NCI-H2029 treated with DMSO at 0.1 percent for 48 hours (cell line): ENCODE results near the gene FAM120B.
A peak's percentile ranks its signal among the peaks of the same experiment; 100 is the strongest.

Experiments used
- DNase-seq: peaks from one replicate; lab custom pipeline; 2025; lab: John Stamatoyannopoulos, UW

The FAM120B gene

GRCh38 chr6:170444056-170444591 is 137.6 kb downstream of the FAM120B start:
- peak; percentile 43 for DNase-seq

DNA sequence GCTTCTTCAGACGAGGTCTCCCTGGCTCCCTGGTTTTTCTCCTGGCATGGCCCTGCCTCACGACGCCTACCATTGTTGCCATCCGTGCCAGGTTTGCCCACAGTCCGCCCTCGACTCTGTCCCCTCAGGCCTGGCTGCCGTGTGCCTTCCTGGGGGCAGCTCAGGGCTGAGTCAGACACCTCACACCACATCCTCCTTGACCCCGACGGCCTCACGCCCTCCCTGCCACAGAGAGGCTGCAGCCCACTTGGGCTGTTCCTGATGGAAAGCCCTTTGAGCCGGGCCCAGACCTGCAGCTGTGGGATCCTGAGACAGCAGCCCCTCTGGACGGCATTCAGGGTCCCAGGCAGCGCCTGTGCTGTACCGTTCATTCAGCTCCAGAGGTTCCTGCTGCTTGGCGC is 138.3 kb downstream of the FAM120B start:
- DNase-seq, result no peak

DNA sequence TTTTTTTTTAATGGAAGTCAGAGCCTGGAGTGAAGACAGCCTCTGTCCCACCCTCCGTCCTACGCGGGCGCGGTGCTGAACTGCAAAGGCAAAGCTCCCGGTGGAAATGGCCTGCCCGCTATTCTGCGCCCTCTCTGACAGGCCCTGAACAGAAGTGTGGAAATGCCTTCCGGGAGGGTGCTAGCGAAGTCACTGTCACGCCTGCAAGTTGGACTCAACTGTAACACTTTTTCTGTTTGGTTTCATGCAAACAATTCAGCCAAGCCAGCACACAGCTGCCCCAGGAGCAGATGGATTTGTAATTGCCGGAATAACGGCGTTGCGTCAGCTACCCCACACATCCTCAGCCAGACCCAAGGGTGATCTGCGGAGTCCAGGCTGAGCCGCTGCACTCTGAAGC is 138.9 kb downstream of the FAM120B start:
- no peak for DNase-seq

GRCh38 chr6:170445971-170446370 is 139.4 kb downstream of the FAM120B start:
- DNase-seq, result no peak

DNA sequence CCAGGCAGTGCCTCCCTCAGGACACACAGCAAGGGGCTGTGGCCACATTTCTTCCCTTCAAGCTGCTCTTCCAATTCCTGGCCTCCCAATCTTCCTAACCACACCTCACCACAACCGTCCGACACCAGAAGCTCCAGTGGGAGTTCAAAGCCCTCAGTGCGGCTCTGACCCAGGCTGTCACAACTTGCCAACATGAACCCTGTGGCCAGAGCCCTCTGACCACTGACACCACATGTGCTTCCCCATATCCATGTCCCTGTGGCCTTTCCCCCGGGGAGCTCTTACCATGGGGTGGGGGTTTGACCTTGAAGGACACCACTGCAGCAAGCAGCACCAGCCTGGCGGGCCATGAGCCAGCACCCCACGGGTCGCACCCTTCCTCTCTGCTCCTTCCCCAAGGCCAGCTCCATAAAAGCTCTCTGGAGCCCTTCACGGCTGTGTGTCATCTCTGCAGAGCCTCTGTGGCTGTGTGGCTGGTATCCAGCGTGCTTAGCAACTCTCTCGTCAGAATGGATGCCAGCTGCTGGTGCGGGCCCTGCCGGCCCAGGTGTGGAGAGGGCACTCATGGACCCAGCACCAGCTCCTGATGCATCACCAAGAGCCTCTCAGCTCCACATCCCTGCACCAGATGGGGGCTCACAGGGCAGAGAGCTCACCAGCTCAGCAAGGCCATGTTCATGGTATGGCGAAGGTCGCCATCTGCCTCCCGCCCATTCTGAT is 140.4 kb downstream of the FAM120B start:
- DNase-seq, result peak; percentile 11

GRCh38 chr6:170447561-170447930 is 141.0 kb downstream of the FAM120B start:
- no peak for DNase-seq

GRCh38 chr6:170448317-170448716 is 141.8 kb downstream of the FAM120B start:
- no peak for DNase-seq

DNA sequence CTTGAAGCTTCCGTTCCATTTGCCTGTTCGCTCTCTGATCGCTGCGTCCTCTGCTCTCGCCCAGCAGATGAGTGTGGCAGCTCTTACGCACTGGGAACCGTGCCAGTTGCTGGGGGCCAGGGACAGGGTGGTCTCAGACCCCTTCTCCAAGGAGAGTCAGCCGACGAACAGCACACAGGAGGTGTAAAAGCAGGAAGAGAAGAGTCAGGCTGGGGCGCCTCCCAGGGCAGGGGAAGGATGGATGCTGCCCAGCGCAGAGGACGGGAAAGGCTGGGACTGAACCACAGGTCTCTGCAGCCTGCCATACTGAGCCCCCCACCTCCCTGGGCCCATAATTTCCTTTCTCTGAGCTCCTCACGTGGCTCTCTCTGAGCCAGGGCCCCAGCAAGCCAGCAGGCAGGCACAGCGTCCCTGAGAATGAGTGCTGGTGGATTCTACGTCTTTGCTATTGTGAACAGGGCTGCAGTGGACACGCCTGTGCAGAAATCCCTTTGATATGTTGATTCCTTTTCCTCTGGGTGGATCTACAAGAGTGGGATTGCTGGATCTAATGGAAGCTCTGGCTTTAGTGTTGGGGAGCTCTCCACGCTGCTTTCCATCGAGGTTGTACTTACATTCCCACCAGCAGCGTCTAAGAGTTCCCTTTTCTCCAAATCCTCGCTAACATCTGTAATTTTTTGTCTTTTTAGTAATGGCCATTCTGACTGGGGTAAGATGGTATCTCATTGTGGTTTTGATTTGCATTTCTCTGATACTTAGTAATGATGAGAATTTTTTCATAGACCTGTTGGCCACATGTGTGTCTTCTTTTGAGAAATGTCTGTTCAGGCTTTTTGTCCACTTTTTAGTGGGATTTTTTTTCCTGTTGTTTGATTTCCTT is 142.4 kb downstream of the FAM120B start:
- DNase-seq, result no peak

DNA sequence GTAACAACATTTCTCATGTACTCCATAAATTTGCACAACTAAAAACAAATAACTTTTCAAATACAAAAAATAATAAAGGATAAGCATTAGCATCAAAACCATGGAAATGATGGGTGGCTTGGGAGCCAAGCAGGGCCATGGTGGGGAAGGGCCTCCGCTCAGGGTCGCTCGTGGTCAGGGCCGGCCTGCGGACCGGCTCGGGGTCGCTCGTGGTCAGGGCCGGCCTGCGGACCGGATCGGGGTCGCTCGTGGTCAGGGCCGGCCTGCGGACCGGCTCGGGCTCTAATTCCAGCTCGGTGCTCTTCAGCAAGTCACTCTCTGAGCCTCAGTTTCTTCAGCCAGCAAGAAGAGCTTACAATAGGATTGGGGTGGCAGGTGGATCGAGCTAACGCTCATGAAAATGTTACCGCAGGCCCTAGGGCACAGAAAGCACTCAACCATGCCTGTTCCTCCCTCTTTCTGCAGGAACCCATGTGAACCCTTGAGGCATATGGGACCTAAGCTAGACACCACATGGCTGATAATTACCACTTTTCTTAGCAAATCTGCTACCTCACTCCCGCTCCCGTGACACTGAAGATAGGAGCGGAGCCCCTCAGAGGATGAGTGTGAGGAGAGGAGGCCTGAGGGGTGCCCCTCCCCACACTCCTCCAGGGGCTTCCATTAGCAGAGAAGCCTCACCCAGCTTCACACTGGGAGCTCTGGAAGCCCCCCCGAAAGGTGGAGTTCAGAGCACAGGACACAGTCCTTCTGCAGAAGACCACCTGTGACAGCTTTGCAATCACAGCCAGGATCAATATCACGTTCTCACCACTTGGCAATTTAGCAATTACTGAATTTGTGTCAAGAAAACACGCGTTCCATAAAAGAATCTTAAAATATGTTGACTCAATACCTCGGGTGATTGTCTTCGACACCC is 143.5 kb downstream of the FAM120B start:
- DNase-seq, result no peak

- DNase-seq, result no peak
Observed at GRCh38 chr6:170450916-170451761, 144.6 kb downstream of the FAM120B start.

DNA sequence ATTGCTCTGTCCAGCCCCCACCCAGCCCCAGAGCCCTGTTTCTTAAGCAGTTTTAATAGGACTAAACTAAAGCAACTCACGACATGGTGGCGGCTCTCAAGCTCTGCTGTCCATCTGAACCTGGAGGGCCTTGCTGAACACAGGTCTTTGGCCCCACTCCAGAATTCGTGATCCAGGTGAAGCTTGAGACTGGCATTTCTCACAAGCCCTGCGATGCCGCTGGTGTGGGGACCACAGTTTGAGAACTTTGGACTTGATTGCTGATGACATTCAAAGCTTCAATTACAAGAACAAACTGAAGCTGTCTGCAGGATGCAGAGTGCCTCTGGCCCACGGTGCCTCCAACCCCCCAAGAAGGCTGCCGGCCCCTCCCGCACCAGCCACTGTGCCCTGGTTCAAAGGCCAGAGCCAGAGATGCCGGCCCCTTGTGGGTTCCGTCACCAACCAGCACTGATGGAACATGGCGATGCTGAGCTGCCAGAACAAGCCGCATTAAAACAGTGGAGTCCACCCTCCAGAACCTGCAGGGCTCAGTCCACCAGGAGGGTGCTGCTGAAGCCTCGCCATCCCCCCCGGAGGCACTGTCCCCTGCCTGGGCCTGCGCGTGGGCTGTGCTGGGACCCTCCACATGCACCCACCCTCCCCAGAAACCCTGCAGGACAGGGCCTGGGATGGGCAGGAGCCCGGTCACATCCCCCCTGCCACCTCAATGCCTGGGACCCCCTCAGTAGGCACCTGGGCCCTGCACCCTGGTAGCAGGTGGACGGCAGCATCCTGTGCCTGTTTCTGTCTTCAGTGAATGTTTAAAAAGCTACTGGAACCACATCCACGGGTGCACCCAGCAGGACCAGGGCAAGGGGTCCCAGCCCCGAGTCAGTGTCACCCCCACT is 145.4 kb downstream of the FAM120B start:
- no peak for DNase-seq

DNA sequence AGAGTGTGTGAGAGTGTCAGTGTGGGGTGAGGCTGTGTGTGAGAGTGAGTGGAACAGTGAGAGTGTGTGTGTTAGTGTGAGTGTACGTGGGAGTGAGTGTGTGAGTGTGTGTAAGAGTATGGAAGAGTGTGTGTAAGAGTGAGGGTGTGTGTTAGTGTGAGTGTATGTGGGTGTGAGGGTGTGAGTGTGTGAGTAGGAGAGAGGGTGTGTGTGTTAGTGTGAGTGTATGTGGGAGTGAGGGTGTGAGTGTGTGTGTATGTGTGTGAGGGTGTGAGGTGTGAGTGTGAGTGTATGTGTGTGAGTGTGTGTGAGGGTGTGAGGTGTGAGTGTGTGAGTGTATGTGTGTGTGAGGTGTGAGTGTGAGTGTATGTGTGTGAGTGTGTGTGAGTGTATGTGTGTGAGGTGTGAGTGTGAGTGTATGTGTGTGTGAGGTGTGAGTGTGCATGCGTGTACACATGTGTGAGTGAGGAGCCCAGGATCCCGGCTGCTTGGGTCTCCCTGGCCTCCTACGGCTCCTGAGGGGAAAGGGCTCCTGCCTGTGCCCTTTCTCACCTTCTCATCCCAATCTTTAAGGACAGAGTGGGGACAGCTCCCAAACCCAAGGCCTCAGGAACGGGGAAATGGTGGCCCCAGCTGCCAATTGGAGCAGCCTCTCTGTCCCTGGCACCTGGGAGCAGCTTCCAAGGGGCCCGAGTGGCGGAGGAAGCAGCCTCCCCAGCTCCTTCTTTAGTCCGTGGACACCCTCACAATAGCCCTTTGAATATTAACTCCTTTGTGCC is 146.4 kb downstream of the FAM120B start:
- DNase-seq, result no peak

DNA sequence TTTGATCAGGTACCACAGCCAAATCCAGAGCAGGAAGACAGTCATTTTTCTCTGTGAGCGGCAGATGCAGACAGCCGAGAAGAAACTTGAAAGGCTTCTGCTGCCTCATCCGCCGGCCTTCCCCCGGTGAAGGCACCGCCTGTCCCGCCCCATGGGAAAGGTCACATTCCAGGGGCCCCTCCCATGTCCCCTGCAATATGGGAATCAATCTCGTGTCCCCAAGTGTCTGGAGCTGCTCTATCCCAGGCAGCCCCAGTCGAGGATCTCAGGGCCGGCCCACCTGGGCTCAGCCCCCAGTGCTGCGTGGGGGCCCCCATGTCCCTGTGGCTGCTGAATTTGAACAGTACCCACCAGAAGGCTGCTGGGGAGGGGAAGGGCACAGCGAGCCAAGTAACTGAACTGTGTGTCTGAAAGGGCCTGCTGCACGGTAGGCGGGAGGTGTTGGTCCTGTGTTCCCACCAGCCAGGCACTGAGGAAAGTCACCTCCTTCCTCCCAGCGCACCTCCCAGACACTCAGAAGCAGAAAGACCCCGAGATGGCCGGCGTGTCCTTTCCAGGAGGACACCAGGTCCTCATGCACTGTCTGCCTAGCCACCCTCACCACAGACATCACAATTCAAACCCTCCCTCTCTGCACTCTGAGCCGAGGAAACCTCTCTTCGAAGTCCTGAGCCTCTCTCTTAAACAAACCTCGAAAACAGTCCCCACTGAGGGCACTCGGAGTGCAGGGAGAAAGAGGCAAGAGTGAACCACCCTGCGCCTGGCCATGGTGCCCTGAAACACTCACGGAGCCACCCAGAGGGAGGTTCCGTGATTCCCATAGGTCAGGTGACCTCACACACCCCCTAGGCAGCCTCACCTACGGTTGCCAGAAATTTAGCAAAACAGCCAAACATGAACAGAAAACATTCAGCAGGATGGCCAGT is 147.3 kb downstream of the FAM120B start:
- no peak for DNase-seq

DNA sequence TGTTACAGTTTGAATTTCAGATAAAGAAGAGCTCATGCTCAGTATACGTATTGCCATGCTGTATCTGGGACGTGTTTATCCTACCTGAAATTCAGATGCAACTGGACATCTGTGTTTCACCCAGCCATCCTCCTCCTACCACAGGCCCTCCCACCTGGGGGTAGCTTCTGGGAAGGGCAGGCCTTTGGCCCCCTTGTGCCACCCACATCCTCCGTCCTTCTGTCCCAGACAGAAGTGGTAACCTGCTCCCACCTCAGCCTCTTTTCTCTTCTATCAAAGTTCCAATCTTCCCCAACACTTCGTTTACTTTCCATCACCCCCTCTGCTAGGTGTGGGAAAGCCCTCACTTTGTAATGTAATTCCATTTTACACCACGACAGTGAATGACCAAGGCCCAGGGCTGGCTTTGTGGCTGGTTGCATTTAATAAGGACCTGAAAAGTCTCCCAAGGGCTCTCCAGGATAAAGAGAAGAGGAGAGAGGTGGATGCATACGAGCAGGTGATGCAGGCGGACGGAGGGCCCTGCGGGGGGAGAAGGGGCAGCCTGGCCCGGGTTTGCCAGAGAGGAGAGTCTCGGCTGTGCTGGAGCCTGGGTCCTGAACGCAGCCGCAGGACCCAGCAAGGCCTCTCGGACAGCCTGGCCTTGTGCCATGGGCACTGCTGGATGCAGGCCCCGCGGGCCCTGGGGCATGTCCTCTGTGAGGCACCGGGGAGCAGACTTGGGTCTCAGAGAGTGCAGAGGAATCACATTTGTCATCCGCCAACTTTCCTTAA is 148.1 kb downstream of the FAM120B start:
- DNase-seq, result no peak

DNA sequence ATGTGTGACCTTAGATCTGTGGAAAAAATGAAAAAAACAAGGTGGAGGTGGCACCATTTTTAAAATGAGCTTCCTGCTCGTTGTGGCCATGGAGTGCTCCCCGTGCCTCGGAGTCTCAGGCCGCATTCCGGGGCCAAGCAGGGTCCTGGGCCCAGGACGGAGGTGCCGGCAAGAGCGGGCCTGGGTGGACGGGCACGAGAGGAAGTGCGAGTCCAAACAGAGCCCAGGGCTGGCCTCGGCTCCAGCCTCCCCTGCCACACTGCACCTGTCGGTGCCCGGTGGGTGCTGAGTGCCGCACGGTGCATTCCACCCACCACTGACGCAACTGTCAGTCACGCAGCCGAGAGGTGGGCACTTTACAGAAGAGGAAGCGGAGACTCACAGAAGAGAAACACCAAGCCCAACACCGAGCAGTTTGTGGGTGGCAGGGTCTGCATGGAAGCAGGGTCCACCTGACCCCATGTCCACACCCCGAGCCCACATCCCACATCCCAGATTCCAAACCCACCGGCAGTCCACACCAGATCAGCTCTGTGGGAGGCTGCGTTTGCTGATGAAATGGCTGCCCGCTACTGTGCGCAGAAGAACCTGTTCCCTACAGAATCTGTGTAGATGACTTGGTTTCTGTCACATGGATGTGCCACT is 148.9 kb downstream of the FAM120B start:
- no peak for DNase-seq

- DNase-seq, result no peak
Observed at GRCh38 chr6:170456334-170456733, 149.8 kb downstream of the FAM120B start.
